Aorta (tissue), 5 donors: ENCODE measurements around the gene APP. TPM values are rescaled to one million over a fixed set of nuclear protein-coding genes. Genes with fewer than 3 reads are reported as not detected.

ENCODE experiments used
- ATAC-seq: fragments of 200-7000 bp; cut with Tn5 transposase; one replicate; pipeline ENCODE4 v1.9.1; 2022; ENCODE audit warnings: moderate library complexity; ENCODE audit not compliant: low FRiP score
- DNase-seq, 2 donors: peaks; one replicate each; pipeline ENCODE4 v3.0.0-alpha.2; 2020
- H3K27ac ChIP-seq, 2 donors: one replicate each; pipeline ENCODE4 v1.5.1; 2013; ENCODE audit warnings: low read length in 2 of 2, mild to moderate bottlenecking in 2 of 2, moderate library complexity in 2 of 2, control low read depth in 1 of 2, inconsistent platforms in 1 of 2, low read depth in 1 of 2
- H3K27me3 ChIP-seq, 2 donors: one replicate each; pipeline ENCODE4 v1.6.1; 2013; ENCODE audit warnings: control low read depth in 1 of 2, low read length in 1 of 2, mild to moderate bottlenecking in 1 of 2, moderate library complexity in 1 of 2; ENCODE audit not compliant: insufficient read depth in 2 of 2, control insufficient read depth in 1 of 2
- H3K36me3 ChIP-seq, 2 donors: one replicate each; pipeline ENCODE4 v1.6.1; 2013; ENCODE audit warnings: control low read depth in 1 of 2, low read length in 1 of 2, mild to moderate bottlenecking in 1 of 2; ENCODE audit not compliant: insufficient read depth in 2 of 2, control insufficient read depth in 1 of 2
- H3K4me1 ChIP-seq, 2 donors: one replicate each; pipeline ENCODE4 v1.6.1; 2013; ENCODE audit warnings: low read length in 2 of 2, control low read depth in 1 of 2, mild to moderate bottlenecking in 1 of 2, moderate library complexity in 1 of 2; ENCODE audit not compliant: insufficient read depth in 2 of 2, control insufficient read depth in 1 of 2
- H3K4me3 ChIP-seq, 2 donors: one replicate each; pipeline ENCODE4 v1.5.1; 2013; ENCODE audit warnings: low read length in 2 of 2, control low read depth in 1 of 2, mild to moderate bottlenecking in 1 of 2
- H3K9me3 ChIP-seq: one replicate; pipeline ENCODE4 v1.6.1; 2013; ENCODE audit warnings: mild to moderate bottlenecking, low read length; ENCODE audit not compliant: control insufficient read depth
- WGBS, 2 donors: extraction: QIAGEN DNeasy Blood & Tissue Kit; methylation state at CpG; one replicate each; pipeline ENCODE4 v1.1.7; 2013; 5-methylcytosine and 5-hydroxymethylcytosine counted together
- intact Hi-C, 2 donors: fragments of 100-400 bp; cut with DNase I; formaldehyde crosslinking; loops; one replicate each; pipeline versions ENCODE4 v1.14.2 to v1.15.0; 2022
- polyA plus RNA-seq, 2 donors: library from polyadenylated mRNA; stranded (reverse); fragments of 200-250 nt; gene quantifications; one replicate each; pipeline ENCODE4 v1.2.3, GENCODE V29; 2013
- total RNA-seq, 2 donors: library from RNA; stranded (reverse); fragmentation: NEBNext Ultra II Directional; extraction: Animal tissue kit (Norgen Biotek cat#: 25700); gene quantifications; one replicate each; pipeline ENCODE4 v1.2.1, GENCODE V29; 2021
- donor health status: healthy with polysubstance abuse.
- donor health status: Bipolar disorder and iron deficiency.
- donor health status: DM: no; HTN: no; CAD: no.
- donor health status: DM: no; HTN: no; CAD: no.
- donor health status: DM: yes; HTN: yes; CAD: no.

APP gene
- total and polyA plus RNA-seq, 4 donors, result 149 to 581 (median 371) TPM

- H3K9me3 ChIP-seq, result no peaks in the 10 kb centered on the region
- H3K27me3 ChIP-seq, result no peaks in the 10 kb centered on the region
- 0% methylated on average over 71 to 80 of the region's 80 CpGs for WGBS, 2 donors
- no peaks in the 10 kb centered on the region for H3K4me1 ChIP-seq
- DNase-seq (peak; percentile 73 to 90), ATAC-seq (peak; percentile 88)
- peak overlapping the region; percentile 15 to 66 for H3K27ac ChIP-seq
- peak overlapping the region; percentile 93 to 95 for H3K4me3 ChIP-seq
- intact Hi-C loops, result loop anchor here (5.0 kb wide), 2 partner anchors 273 to 288 kb away; no protein-coding TSS in a partner anchor
- H3K36me3 ChIP-seq, result no peaks in the 10 kb centered on the region
Measured at GRCh38 chr21:26169611-26170470, 729 bp downstream of the APP start.

DNA sequence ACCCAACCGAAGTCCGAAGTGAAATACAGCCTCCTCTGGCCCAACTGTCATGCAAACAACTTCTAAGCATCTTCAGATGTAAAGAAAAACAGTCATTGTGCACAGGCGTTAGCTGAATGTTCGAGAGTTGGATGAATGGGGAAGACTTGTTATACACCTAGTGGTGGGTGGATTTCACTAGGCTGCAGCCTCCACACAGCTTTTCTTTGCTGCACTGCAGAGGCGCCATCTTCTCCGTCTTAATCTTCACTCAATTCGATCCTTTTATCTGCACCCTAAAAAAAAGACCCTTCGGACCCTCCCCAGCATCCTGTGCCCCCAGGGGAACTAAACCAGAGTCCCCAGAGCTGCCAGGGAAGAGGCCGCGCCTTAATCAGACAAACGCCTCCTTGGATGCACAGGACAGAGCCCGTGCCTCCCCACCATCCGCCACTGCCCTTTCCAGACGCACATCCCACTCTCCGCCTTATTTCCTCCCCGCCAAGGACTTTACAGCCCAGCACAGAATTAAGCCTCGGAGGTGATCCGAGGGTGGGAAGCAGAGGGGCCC, 1.4 kb downstream of the APP start:
- no peaks in the 10 kb centered on the region for H3K9me3 ChIP-seq
- DNase-seq (peak; percentile 56 to 76), ATAC-seq (peak; percentile 70)
- intact Hi-C loops, result no loop called here
- no peaks in the 10 kb centered on the region for H3K36me3 ChIP-seq
- no peaks in the 10 kb centered on the region for H3K4me1 ChIP-seq
- WGBS, 2 donors, result 1% methylated on average over 18 of the region's 18 CpGs
- no peaks in the 10 kb centered on the region for H3K27me3 ChIP-seq
- H3K4me3 ChIP-seq, result peak overlapping the region; percentile 93 to 95
- peak overlapping the region; percentile 15 to 66 for H3K27ac ChIP-seq

DNA sequence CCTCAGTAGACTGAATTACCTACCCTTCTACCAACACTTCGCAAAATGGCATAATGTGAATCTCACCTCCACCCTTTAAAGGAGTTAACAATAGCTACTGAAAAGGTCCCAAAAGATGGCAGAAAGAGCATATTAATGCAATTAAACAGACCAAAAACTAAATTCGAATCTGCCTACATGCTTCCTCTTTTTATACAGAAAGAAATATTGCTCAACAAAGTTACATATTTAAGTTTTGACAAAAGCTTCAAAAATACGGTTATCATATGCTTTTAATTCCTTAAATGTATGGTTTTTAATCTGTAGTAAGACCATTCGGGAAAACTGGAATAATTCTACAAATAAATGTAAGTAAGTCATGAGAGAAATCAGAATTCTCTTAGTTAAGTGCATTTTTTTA, 2.2 kb downstream of the APP start:
- Histone ChIP-seq H3K4me1 (no peaks in the 10 kb centered on the region), H3K27ac (no peak overlapping the region), H3K36me3 (no peaks in the 10 kb centered on the region), H3K27me3 (no peaks in the 10 kb centered on the region), H3K9me3 (no peaks in the 10 kb centered on the region), H3K4me3 (no peak overlapping the region)
- WGBS, 2 donors, result 77% methylated on average over 4 of the region's 4 CpGs
- intact Hi-C loops, result no loop called here
- ATAC-seq (no peak), DNase-seq (no peak)

GRCh38 chr21:26167593-26167992, 3.0 kb downstream of the APP start:
- Histone ChIP-seq H3K27me3 (no peaks in the 10 kb centered on the region), H3K27ac (no peak overlapping the region), H3K36me3 (no peaks in the 10 kb centered on the region), H3K4me1 (no peaks in the 10 kb centered on the region), H3K4me3 (no peak overlapping the region), H3K9me3 (no peaks in the 10 kb centered on the region)
- 87 to 89% methylated on average over 9 of the region's 9 CpGs for WGBS, 2 donors
- no peak for DNase-seq
- intact Hi-C loops, result no loop called here
- no peak for ATAC-seq

GRCh38 chr21:26165331-26165730, 5.2 kb downstream of the APP start:
- no peaks in the 10 kb centered on the region for H3K36me3 ChIP-seq
- no peak overlapping the region for H3K4me3 ChIP-seq
- intact Hi-C loops, result no loop called here
- ATAC-seq (no peak), DNase-seq (no peak)
- WGBS, 2 donors, result 64 to 68% methylated on average over 5 of the region's 5 CpGs
- H3K27me3 ChIP-seq, result no peaks in the 10 kb centered on the region
- no peaks in the 10 kb centered on the region for H3K4me1 ChIP-seq
- no peak overlapping the region for H3K27ac ChIP-seq
- no peaks in the 10 kb centered on the region for H3K9me3 ChIP-seq

GRCh38 chr21:26164311-26164710, 6.3 kb downstream of the APP start:
- WGBS, 2 donors, result 43 to 45% methylated on average over 2 of the region's 2 CpGs
- ATAC-seq (no peak), DNase-seq (no peak)
- Histone ChIP-seq H3K27ac (no peak overlapping the region), H3K27me3 (no peaks in the 10 kb centered on the region), H3K9me3 (no peaks in the 10 kb centered on the region), H3K4me3 (no peak overlapping the region), H3K4me1 (no peaks in the 10 kb centered on the region), H3K36me3 (no peaks in the 10 kb centered on the region)
- intact Hi-C loops, result no loop called here

DNA sequence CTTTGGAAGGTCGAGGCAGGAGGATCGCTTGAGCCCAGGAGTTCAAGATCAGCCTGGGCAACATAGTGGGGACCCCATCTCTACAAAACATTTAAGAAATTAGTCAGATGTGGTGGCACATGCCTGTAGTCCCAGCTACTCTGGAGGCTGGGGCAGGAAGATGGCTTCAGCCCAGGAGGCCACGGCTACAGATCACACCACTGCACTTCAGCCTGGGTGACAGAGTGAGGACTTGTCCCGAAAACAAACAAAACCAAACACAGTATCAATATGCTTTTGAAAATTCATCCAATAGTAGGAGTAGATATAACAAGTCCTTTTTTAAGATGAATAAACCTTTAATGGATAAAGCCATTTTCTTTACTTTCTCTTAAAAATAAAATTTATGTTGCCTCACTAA, 8.5 kb downstream of the APP start:
- intact Hi-C loops, result no loop called here
- Histone ChIP-seq H3K27me3 (no peaks in the 10 kb centered on the region), H3K9me3 (no peaks in the 10 kb centered on the region), H3K4me3 (no peak overlapping the region), H3K4me1 (peaks cover 0 to 3% of the 10 kb centered on the region in 2 donors), H3K27ac (no peak overlapping the region), H3K36me3 (no peaks in the 10 kb centered on the region)
- no peak for ATAC-seq
- 95 to 96% methylated on average over 4 of the region's 4 CpGs for WGBS, 2 donors
- no peak for DNase-seq

GRCh38 chr21:26159869-26160268, 10.7 kb downstream of the APP start:
- intact Hi-C loops, result loop anchor here in 1 of 2 donors (10.0 kb wide), 1 partner anchor 85 kb away; no protein-coding TSS in a partner anchor
- Histone ChIP-seq H3K4me1 (peaks cover 0 to 3% of the 10 kb centered on the region in 2 donors), H3K4me3 (no peak overlapping the region), H3K9me3 (no peaks in the 10 kb centered on the region), H3K36me3 (no peaks in the 10 kb centered on the region), H3K27ac (no peak overlapping the region), H3K27me3 (no peaks in the 10 kb centered on the region)
- ATAC-seq (no peak), DNase-seq (no peak)
- 82 to 90% methylated on average over 1 of the region's 1 CpG for WGBS, 2 donors

DNA sequence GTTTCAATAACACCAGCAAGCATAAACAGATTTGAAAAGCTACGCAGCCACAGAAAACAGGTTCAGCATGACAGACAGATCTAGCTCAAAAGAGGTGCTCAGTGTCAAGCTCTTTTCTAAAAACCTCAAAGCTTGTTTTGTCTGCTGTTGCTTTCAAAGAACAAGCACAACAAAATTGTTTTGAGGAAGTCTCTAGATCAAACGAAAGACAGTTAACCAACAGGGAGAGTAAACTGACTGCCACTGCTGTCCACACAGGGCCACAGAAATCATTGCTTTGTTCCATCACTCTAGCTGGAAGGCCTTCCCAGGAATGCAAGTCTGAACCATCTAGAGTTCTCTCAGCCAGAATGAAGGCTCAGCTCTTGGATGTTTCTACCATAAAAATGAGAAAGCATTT, 12.8 kb downstream of the APP start:
- Histone ChIP-seq H3K27ac (no peak overlapping the region), H3K4me1 (peaks cover 0 to 3% of the 10 kb centered on the region in 2 donors), H3K4me3 (no peak overlapping the region), H3K9me3 (no peaks in the 10 kb centered on the region), H3K27me3 (no peaks in the 10 kb centered on the region), H3K36me3 (no peaks in the 10 kb centered on the region)
- WGBS, 2 donors, result 78 to 85% methylated on average over 2 of the region's 2 CpGs
- intact Hi-C loops, result loop anchor here in 1 of 2 donors (10.0 kb wide), 1 partner anchor 83 kb away; no protein-coding TSS in a partner anchor
- no peak for ATAC-seq
- no peak for DNase-seq
